PC-3 (cell line): ENCODE data around the gene SERTAD1. TPM values are rescaled to one million over a fixed set of nuclear protein-coding genes. Genes with fewer than 3 reads are reported as not detected.
"Not testable (repeated sequence)": the region's sequence is repeated elsewhere in the genome, so short reads cannot be mapped to it uniquely, and the experiment has no call there.

Experiments
- ATAC-seq: fragments of 200-7000 bp; cut with Tn5 transposase; 2 replicates; pipeline ENCODE4 v1.9.1; 2020; ENCODE audit warnings: mild to moderate bottlenecking, moderate library complexity
- BruUV-seq: library from RNA; stranded (reverse); fragments of 400-500 nt; replicated peaks from 2 replicates; lab custom pipeline; 2021; lab: Mats Ljungman, UMichigan
- CTCF ChIA-PET: fragments of 300-600 bp; sonication (Branson Sonifier 250); formaldehyde crosslinking; loops from one replicate; lab custom pipeline; 2022; ENCODE audit warnings: antibody characterized with exemption; lab: Charles Lee
- POLR2A ChIA-PET: fragments of 300-600 bp; sonication (Branson Sonifier 250); formaldehyde crosslinking; loops from one replicate; lab custom pipeline; 2022; ENCODE audit warnings: antibody characterized with exemption; ENCODE audit not compliant: unreplicated experiment; lab: Charles Lee
- DNase-seq: peaks from one replicate; pipeline ENCODE4 v3.0.0-alpha.2; 2015
- H2AFZ ChIP-seq: fragments of 300-600 bp; sonication (generic); 2 replicates; pipeline ENCODE4 v1.6.0; 2016; ENCODE audit warnings: antibody characterized with exemption, low read length
- H3F3A ChIP-seq: fragments of 300-600 bp; sonication (generic); one replicate; pipeline ENCODE4 v1.6.0; 2017; ENCODE audit warnings: antibody characterized with exemption, low read length, control low read depth, mild to moderate bottlenecking; ENCODE audit not compliant: unreplicated experiment
- H3K27ac ChIP-seq: fragments of 300-600 bp; sonication (generic); 2 replicates; pipeline ENCODE4 v1.5.1; 2016; ENCODE audit warnings: mild to moderate bottlenecking, low read length
- H3K27me3 ChIP-seq: fragments of 300-600 bp; sonication (generic); 2 replicates; pipeline ENCODE4 v1.6.1; 2016; ENCODE audit warnings: low read length, mixed read lengths
- H3K36me3 ChIP-seq: fragments of 300-600 bp; sonication (generic); 2 replicates; pipeline ENCODE4 v1.6.1; 2016; ENCODE audit warnings: low read depth, mixed run types, low read length, mixed read lengths
- H3K4me1 ChIP-seq: fragments of 300-600 bp; sonication (generic); 2 replicates; pipeline ENCODE4 v1.5.1; 2016; ENCODE audit warnings: low read length; ENCODE audit not compliant: insufficient read depth
- H3K4me2 ChIP-seq: fragments of 300-600 bp; sonication (generic); 2 replicates; pipeline ENCODE4 v1.6.0; 2016; ENCODE audit warnings: low read length
- H3K4me3 ChIP-seq: fragments of 300-600 bp; sonication (generic); 2 replicates; pipeline ENCODE4 v1.5.1; 2016; ENCODE audit warnings: mild to moderate bottlenecking, low read length, mixed read lengths
- H3K79me2 ChIP-seq: fragments of 300-600 bp; sonication (generic); 2 replicates; pipeline ENCODE4 v1.6.1; 2017; ENCODE audit warnings: low read length, mixed read lengths
- H3K9ac ChIP-seq: fragments of 300-600 bp; sonication (generic); 2 replicates; pipeline ENCODE4 v1.6.0; 2016; ENCODE audit warnings: mild to moderate bottlenecking, low read length
- H3K9me2 ChIP-seq: fragments of 300-600 bp; sonication (generic); replicated peaks from 2 replicates; pipeline ENCODE4 v1.6.1; 2016; ENCODE audit warnings: mixed run types, low read length, mixed read lengths
- H3K9me3 ChIP-seq: fragments of 300-600 bp; sonication (generic); 2 replicates; pipeline ENCODE4 v1.6.1; 2016; ENCODE audit warnings: low read length, mixed read lengths
- H4K20me1 ChIP-seq: fragments of 300-600 bp; sonication (generic); 2 replicates; pipeline ENCODE4 v1.6.1; 2016; ENCODE audit warnings: low read length, mixed read lengths
- EZH2 ChIP-seq: fragments of 300-600 bp; sonication (generic); IDR thresholded peaks from one replicate; pipeline ENCODE4 v1.6.1; 2017; ENCODE audit warnings: antibody characterized with exemption, mild to moderate bottlenecking, low read length; ENCODE audit not compliant: unreplicated experiment
- EZH2phosphoT487 ChIP-seq: fragments of 300-600 bp; sonication (generic); IDR thresholded peaks from 2 replicates; pipeline ENCODE4 v1.6.1; 2018; ENCODE audit warnings: mild to moderate bottlenecking, antibody characterized with exemption, low read length, borderline replicate concordance
- intact Hi-C: fragments of 100-400 bp; cut with micrococcal nuclease; formaldehyde crosslinking; loops from 2 replicates; pipeline ENCODE4 v1.9.0; 2023
- total RNA-seq: library from RNA; depleted of rRNA; stranded (reverse); fragments of >200 nt; gene quantifications from 2 replicates; pipeline ENCODE4 v1.2.3, GENCODE V29; 2014
- TF ChIP-seq, protein P1 (sequence below): fragments of 300-600 bp; sonication (generic); conservative IDR thresholded peaks from 2 replicates; pipeline ENCODE4 v1.5.1; 2017; ENCODE audit warnings: antibody characterized with exemption, low read depth, mild to moderate bottlenecking, low read length

Gene SERTAD1
- total RNA-seq, 1 experiment from 2014 or later, result 16.8 TPM

DNA sequence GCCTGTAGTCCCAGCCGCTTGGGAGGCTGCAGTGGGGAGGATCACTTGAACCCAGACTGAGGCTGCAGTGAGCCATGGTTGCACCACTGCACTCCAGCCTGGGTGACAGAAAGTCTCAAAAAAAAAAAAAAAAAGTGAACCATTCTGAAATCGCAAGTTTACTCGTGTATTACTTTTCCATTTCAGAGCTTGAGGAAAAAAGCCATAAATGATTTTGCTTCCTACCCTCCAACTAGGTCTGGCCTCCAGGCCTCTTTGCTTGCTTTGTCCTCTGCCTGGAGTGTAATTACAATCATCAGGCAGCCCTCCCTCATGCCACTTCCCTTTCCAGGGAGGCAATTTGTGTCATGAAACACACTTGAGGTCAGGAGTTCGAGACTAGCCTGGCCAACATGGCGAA, 31.3 kb upstream of the SERTAD1 start:
- no peaks in the 10 kb centered on the region for H4K20me1 ChIP-seq
- ATAC-seq (no peak), DNase-seq (no peak)
- intact Hi-C loops, result no loop called here
- no peaks in the 10 kb centered on the region for H3K9me3 ChIP-seq
- no peak overlapping the region for H3K4me3 ChIP-seq
- TF ChIP-seq EZH2phosphoT487 (no peak), EZH2 (no peak)
- TF ChIP-seq, protein P1, sequence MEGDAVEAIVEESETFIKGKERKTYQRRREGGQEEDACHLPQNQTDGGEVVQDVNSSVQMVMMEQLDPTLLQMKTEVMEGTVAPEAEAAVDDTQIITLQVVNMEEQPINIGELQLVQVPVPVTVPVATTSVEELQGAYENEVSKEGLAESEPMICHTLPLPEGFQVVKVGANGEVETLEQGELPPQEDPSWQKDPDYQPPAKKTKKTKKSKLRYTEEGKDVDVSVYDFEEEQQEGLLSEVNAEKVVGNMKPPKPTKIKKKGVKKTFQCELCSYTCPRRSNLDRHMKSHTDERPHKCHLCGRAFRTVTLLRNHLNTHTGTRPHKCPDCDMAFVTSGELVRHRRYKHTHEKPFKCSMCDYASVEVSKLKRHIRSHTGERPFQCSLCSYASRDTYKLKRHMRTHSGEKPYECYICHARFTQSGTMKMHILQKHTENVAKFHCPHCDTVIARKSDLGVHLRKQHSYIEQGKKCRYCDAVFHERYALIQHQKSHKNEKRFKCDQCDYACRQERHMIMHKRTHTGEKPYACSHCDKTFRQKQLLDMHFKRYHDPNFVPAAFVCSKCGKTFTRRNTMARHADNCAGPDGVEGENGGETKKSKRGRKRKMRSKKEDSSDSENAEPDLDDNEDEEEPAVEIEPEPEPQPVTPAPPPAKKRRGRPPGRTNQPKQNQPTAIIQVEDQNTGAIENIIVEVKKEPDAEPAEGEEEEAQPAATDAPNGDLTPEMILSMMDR, result no peak
- no peak overlapping the region for H3K27ac ChIP-seq
- BruUV-seq, result no TSS peak
- H3K36me3 ChIP-seq, result no peaks in the 10 kb centered on the region
- CTCF ChIA-PET, result no interaction called here
- H3K79me2 ChIP-seq, result peaks cover 8% of the 10 kb centered on the region
- H3K27me3 ChIP-seq, result no peaks in the 10 kb centered on the region
- no peaks in the 10 kb centered on the region for H3F3A ChIP-seq
- no peaks in the 10 kb centered on the region for H3K9me2 ChIP-seq
- H2AFZ ChIP-seq, result no peak overlapping the region
- no peak overlapping the region for H3K4me2 ChIP-seq
- no peaks in the 10 kb centered on the region for H3K4me1 ChIP-seq
- no peak overlapping the region for H3K9ac ChIP-seq
- POLR2A ChIA-PET, result no interaction called here

DNA sequence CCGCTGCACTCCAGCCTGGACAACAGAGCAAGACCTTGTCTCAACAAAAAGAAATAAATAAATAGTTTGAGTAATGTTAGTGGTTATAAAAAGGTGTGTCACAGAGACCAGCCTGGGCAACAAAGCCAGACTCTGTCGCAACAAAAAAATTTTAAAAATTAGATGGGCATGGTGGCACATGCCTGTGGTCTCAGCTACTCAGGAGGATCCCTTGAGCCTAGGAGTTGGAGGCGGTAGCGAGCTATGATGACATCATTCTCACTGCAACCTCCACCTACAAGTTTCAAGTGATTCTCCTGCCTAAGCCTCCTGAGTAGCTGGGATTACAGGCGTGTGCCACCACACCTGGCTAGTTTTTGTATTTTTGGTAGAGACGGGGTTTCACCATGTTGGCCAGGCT, 28.2 kb upstream of the SERTAD1 start:
- CTCF ChIA-PET, POLR2A ChIA-PET, ATAC-seq, H3K9ac ChIP-seq, H3K27ac ChIP-seq, H3K4me1 ChIP-seq, H3K36me3 ChIP-seq, intact Hi-C loops, H3K79me2 ChIP-seq, H3F3A ChIP-seq, H3K9me2 ChIP-seq, H3K27me3 ChIP-seq, H3K4me3 ChIP-seq, DNase-seq, H4K20me1 ChIP-seq, H2AFZ ChIP-seq, H3K9me3 ChIP-seq, BruUV-seq, H3K4me2 ChIP-seq: not testable (repeated sequence)

DNA sequence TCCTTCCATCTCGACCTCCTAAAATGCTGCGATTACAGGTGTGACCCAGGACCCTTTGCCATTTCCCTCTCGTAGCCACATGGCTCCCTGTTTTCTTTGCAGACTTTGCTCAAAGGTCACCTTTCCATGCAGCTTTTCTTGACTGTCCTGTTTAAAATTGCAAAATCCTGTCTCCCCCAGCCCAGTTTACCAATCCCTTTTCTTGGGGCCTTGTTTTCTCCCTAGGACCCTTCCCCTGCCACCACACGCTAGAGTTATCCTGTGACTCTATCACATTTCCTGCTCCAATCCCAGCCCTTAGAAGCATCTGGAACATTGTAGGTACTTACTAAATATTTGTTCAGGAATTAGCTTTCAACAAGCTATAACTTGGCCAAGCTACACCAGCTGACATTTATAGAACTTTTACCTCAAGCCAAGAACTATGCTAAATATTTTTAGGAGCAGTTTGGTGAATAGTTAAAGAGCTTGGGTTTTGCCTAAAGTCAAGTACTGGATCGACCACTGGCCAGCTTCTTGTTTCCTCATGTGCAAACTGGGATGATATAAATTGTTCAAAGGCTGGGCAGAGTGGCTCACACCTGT, 27.5 kb upstream of the SERTAD1 start:
- ATAC-seq (no peak), DNase-seq (no peak)
- ChIA-PET POLR2A (no interaction called here), CTCF (no interaction called here)
- Histone ChIP-seq H3K9me2 (no peaks in the 10 kb centered on the region), H3F3A (no peaks in the 10 kb centered on the region), H3K4me2 (no peak overlapping the region), H3K9ac (no peak overlapping the region), H3K4me3 (no peak overlapping the region), H3K4me1 (no peaks in the 10 kb centered on the region), H3K79me2 (no peaks in the 10 kb centered on the region), H3K27me3 (no peaks in the 10 kb centered on the region), H3K27ac (no peak overlapping the region), H3K9me3 (no peaks in the 10 kb centered on the region), H2AFZ (no peak overlapping the region), H3K36me3 (no peaks in the 10 kb centered on the region), H4K20me1 (no peaks in the 10 kb centered on the region)
- BruUV-seq, result no TSS peak
- no peak for TF ChIP-seq EZH2
- TF ChIP-seq, protein P1, result no peak
- intact Hi-C loops, result no loop called here
